ELF-1 (cell line): ENCODE results near the gene ATF7IP2.
"Not testable (repeated sequence)": the region's sequence is repeated elsewhere in the genome, so short reads cannot be mapped to it uniquely, and the experiment has no call there.

ENCODE experiments used
- DNase-seq: peaks from one replicate; pipeline ENCODE4 v3.0.0-alpha.2; 2016; ENCODE audit warnings: low read depth, low spot score

The ATF7IP2 gene

GRCh38 chr16:10452208-10453158 lies 66.6 kb downstream of the ATF7IP2 start:
- not testable (repeated sequence) for DNase-seq

- no peak for DNase-seq
Measured at GRCh38 chr16:10453159-10453510, 67.3 kb downstream of the ATF7IP2 start.

- no peak for DNase-seq
Measured at GRCh38 chr16:10465821-10466220, 80.0 kb downstream of the ATF7IP2 start.

GRCh38 chr16:10466313-10466712 lies 80.5 kb downstream of the ATF7IP2 start:
- DNase-seq: no peak

- no peak for DNase-seq
Measured at GRCh38 chr16:10466861-10467260, 81.0 kb downstream of the ATF7IP2 start.

- DNase-seq: not testable (repeated sequence)
Measured at GRCh38 chr16:10476636-10477035, 90.8 kb downstream of the ATF7IP2 start.

GRCh38 chr16:10480151-10480550 lies 94.3 kb downstream of the ATF7IP2 start:
- DNase-seq: no peak

GRCh38 chr16:10485159-10485558 lies 99.3 kb downstream of the ATF7IP2 start:
- DNase-seq: no peak

GRCh38 chr16:10485698-10486382 lies 100.0 kb downstream of the ATF7IP2 start:
- no peak for DNase-seq

GRCh38 chr16:10490141-10490540 lies 104.3 kb downstream of the ATF7IP2 start:
- DNase-seq: no peak

- no peak for DNase-seq
Measured at GRCh38 chr16:10493276-10493675, 107.4 kb downstream of the ATF7IP2 start.

- DNase-seq: no peak
Measured at GRCh38 chr16:10494343-10495030, 108.6 kb downstream of the ATF7IP2 start.

- DNase-seq: no peak
Measured at GRCh38 chr16:10495031-10495345, 109.1 kb downstream of the ATF7IP2 start.

GRCh38 chr16:10497132-10498101 lies 111.6 kb downstream of the ATF7IP2 start:
- peak; percentile 12 for DNase-seq

GRCh38 chr16:10500582-10500981 lies 114.7 kb downstream of the ATF7IP2 start:
- no peak for DNase-seq

- peak; percentile 17 for DNase-seq
Measured at GRCh38 chr16:10501016-10501607, 115.3 kb downstream of the ATF7IP2 start.

GRCh38 chr16:10502776-10503175 lies 116.9 kb downstream of the ATF7IP2 start:
- no peak for DNase-seq

GRCh38 chr16:10504404-10504885 lies 118.6 kb downstream of the ATF7IP2 start:
- peak; percentile 42 for DNase-seq

- not testable (repeated sequence) for DNase-seq
Measured at GRCh38 chr16:10505286-10505685, 119.4 kb downstream of the ATF7IP2 start.

GRCh38 chr16:10509534-10510025 lies 123.7 kb downstream of the ATF7IP2 start:
- DNase-seq: peak; percentile 66
